Smooth muscle cell (in vitro differentiated cells): ENCODE data around the gene ADSS1. TPM values are rescaled to one million over a fixed set of nuclear protein-coding genes. Genes with fewer than 3 reads are reported as not detected.

Experiments
- DNase-seq: peaks from one replicate; lab custom pipeline; 2025; ENCODE audit not compliant: unreplicated experiment; lab: John Stamatoyannopoulos, UW
- H2AFZ ChIP-seq: fragments of 200-600 bp; sonication (generic); 2 replicates; pipeline ENCODE4 v1.6.0; 2016; ENCODE audit warnings: antibody characterized with exemption, low read depth, mild to moderate bottlenecking
- H3F3A ChIP-seq: fragments of 200-600 bp; sonication (generic); 2 replicates; pipeline ENCODE4 v1.6.0; 2017; ENCODE audit warnings: antibody characterized with exemption, low read depth
- H3K27ac ChIP-seq: fragments of 200-600 bp; sonication (generic); 2 replicates; pipeline ENCODE4 v1.5.1; 2016; ENCODE audit warnings: low read depth, mild to moderate bottlenecking
- H3K27me3 ChIP-seq: fragments of 200-600 bp; sonication (generic); 2 replicates; pipeline ENCODE4 v1.6.1; 2016; ENCODE audit warnings: low read depth, mild to moderate bottlenecking
- H3K36me3 ChIP-seq: fragments of 200-600 bp; sonication (generic); 2 replicates; pipeline ENCODE4 v1.5.1; 2016; ENCODE audit warnings: low read depth
- H3K4me1 ChIP-seq: fragments of 200-600 bp; sonication (generic); 2 replicates; pipeline ENCODE4 v1.5.1; 2016; ENCODE audit warnings: low read depth
- H3K4me2 ChIP-seq: fragments of 200-600 bp; sonication (generic); 2 replicates; pipeline ENCODE4 v1.6.0; 2016; ENCODE audit warnings: mild to moderate bottlenecking
- H3K4me3 ChIP-seq: fragments of 200-600 bp; sonication (generic); 2 replicates; pipeline ENCODE4 v1.5.1; 2016; ENCODE audit warnings: mild to moderate bottlenecking
- H3K79me2 ChIP-seq: fragments of 200-600 bp; sonication (generic); 2 replicates; pipeline ENCODE4 v1.6.0; 2016; ENCODE audit warnings: low read depth, mild to moderate bottlenecking
- H3K9ac ChIP-seq: fragments of 200-600 bp; sonication (generic); 2 replicates; pipeline ENCODE4 v1.6.0; 2016; ENCODE audit warnings: low read depth
- H3K9me3 ChIP-seq: fragments of 200-600 bp; sonication (generic); replicated peaks from 2 replicates; pipeline ENCODE4 v1.5.1; 2016; ENCODE audit warnings: low read depth
- H4K20me1 ChIP-seq: fragments of 200-600 bp; sonication (generic); 2 replicates; pipeline ENCODE4 v1.6.0; 2016; ENCODE audit warnings: low read depth
- CTCF ChIP-seq: fragments of 200-600 bp; sonication (generic); IDR thresholded peaks from 2 replicates; pipeline ENCODE4 v1.5.1; 2017; ENCODE audit warnings: borderline replicate concordance, mild to moderate bottlenecking, antibody characterized with exemption; ENCODE audit not compliant: insufficient read depth, poor library complexity, severe bottlenecking
- WGBS: methylation state at CpG from one replicate; pipeline ENCODE4 v1.1.7; 2016; ENCODE audit warnings: low lambda C conversion rate; 5-methylcytosine and 5-hydroxymethylcytosine counted together
- polyA plus RNA-seq: library from polyadenylated mRNA; unstranded; fragments of >200 nt; fragmentation: Nextera tagmentation; extraction: Ambion mirVana; gene quantifications from 2 replicates; pipeline ENCODE4 v1.2.1, GENCODE V29; 2016
- total RNA-seq: library from RNA; depleted of rRNA; stranded (reverse); fragments of >200 nt; gene quantifications from 2 replicates; pipeline ENCODE4 v1.2.3, GENCODE V29; 2014

Gene ADSS1
- total and polyA plus RNA-seq, 2 experiments from 2014 or later, result 7.8 to 43.0 TPM

GRCh38 chr14:104787736-104788135, 63.7 kb downstream of the ADSS1 start:
- no peak for TF ChIP-seq CTCF
- H2AFZ ChIP-seq, result no peak overlapping the region
- H3K9ac ChIP-seq, result no peak overlapping the region
- no peaks in the 10 kb centered on the region for H3K4me1 ChIP-seq
- H3K27ac ChIP-seq, result no peak overlapping the region
- H4K20me1 ChIP-seq, result peaks cover 97% of the 10 kb centered on the region
- H3K36me3 ChIP-seq, result no peaks in the 10 kb centered on the region
- no peak overlapping the region for H3K4me2 ChIP-seq
- H3F3A ChIP-seq, result no peaks in the 10 kb centered on the region
- WGBS, result 94% methylated on average over 7 of the region's 7 CpGs
- no peak for DNase-seq
- H3K9me3 ChIP-seq, result no peaks in the 10 kb centered on the region
- no peaks in the 10 kb centered on the region for H3K27me3 ChIP-seq
- peaks cover 57% of the 10 kb centered on the region for H3K79me2 ChIP-seq
- H3K4me3 ChIP-seq, result no peak overlapping the region

GRCh38 chr14:104788161-104788818, 64.3 kb downstream of the ADSS1 start:
- Histone ChIP-seq H3F3A (no peaks in the 10 kb centered on the region), H3K4me1 (no peaks in the 10 kb centered on the region), H3K27ac (no peak overlapping the region), H3K4me3 (no peak overlapping the region), H3K79me2 (peaks cover 63% of the 10 kb centered on the region), H3K9me3 (no peaks in the 10 kb centered on the region), H3K27me3 (no peaks in the 10 kb centered on the region), H4K20me1 (peaks cover 99% of the 10 kb centered on the region), H2AFZ (no peak overlapping the region), H3K9ac (no peak overlapping the region), H3K4me2 (no peak overlapping the region), H3K36me3 (no peaks in the 10 kb centered on the region)
- TF ChIP-seq CTCF, result no peak
- no peak for DNase-seq
- WGBS, result 98% methylated on average over 14 of the region's 14 CpGs

DNA sequence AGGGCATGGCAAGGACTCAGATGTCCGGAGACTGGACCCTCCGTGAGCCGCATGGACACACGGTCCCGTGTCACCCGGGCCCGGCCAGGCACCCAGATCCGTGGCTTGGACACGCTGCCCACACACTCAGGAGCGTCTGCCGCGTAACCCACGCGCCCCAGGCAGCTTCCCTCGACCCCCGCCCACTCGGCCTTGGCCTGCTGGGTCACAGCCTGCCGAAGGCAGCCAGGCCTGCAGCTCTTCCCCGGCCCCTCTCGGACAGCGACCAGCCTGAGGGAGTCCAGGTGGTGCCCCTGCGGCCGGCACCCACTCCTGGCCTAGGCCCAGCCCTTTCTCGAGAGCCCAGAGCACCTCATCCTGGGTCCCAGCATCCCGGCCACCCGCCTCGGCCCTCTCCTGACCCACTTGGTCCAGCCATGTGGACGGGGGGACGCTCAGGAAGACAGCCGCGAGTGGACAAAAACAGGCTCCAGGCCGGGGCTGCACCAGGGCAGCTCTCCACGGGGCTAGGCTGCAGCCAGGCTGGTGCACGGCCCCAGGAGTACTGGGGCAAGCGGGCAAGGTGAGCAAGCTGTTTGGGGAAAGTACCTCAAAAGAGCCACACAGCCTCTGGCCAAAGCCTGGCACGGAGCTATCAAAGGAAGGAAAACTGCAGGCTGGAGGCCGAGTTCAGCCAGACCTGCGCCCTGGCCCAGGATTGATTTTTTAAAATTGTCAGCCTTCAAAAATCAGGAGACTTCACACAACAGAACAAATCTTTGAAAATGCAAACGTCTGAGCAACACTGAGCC, 65.0 kb downstream of the ADSS1 start:
- Histone ChIP-seq H4K20me1 (peaks cover 100% of the 10 kb centered on the region), H3K4me1 (peaks cover 4% of the 10 kb centered on the region)

More for the DNA sequence above, 65.0 kb downstream of the ADSS1 start:
- no peaks in the 10 kb centered on the region for H3F3A ChIP-seq
- H3K27ac ChIP-seq, result no peak overlapping the region
- no peaks in the 10 kb centered on the region for H3K9me3 ChIP-seq
- DNase-seq, result no peak
- no peaks in the 10 kb centered on the region for H3K27me3 ChIP-seq
- no peak overlapping the region for H3K9ac ChIP-seq
- no peak for TF ChIP-seq CTCF
- H3K79me2 ChIP-seq, result peaks cover 70% of the 10 kb centered on the region
- H3K4me3 ChIP-seq, result no peak overlapping the region
- H3K4me2 ChIP-seq, result no peak overlapping the region
- 90% methylated on average over 22 of the region's 39 CpGs for WGBS
- H3K36me3 ChIP-seq, result no peaks in the 10 kb centered on the region
- H2AFZ ChIP-seq, result no peak overlapping the region
